Mucosa of stomach (tissue), 1 donor: Measurements from ENCODE around the gene GPR87.

Experiments
- H3K27me3 ChIP-seq: one replicate; pipeline ENCODE4 v1.7.0; 2013; ENCODE audit warnings: mild to moderate bottlenecking, low read length; ENCODE audit not compliant: control insufficient read depth, insufficient read depth
- H3K36me3 ChIP-seq: one replicate; pipeline ENCODE4 v1.7.0; 2013; ENCODE audit warnings: low read length; ENCODE audit not compliant: control insufficient read depth, insufficient read depth
- H3K4me1 ChIP-seq: one replicate; pipeline ENCODE4 v1.7.0; 2013; ENCODE audit warnings: mild to moderate bottlenecking, low read length; ENCODE audit not compliant: control insufficient read depth, insufficient read depth
- H3K4me3 ChIP-seq: one replicate; pipeline ENCODE4 v1.7.0; 2013; ENCODE audit warnings: low read length
- H3K9ac ChIP-seq: one replicate; pipeline ENCODE4 v1.7.0; 2013; ENCODE audit warnings: mild to moderate bottlenecking, low read length, moderate library complexity
- H3K9me3 ChIP-seq: one replicate; pipeline ENCODE4 v1.7.0; 2013; ENCODE audit warnings: mild to moderate bottlenecking, low read length, moderate library complexity; ENCODE audit not compliant: control insufficient read depth
- donor health status: Pancreatic carcinoma.

GPR87 gene

GRCh38 chr3:151299006-151299405 lies 17.6 kb downstream of the GPR87 start:
- Histone ChIP-seq H3K27me3 (no peaks in the 10 kb centered on the region), H3K36me3 (no peaks in the 10 kb centered on the region), H3K9me3 (no peaks in the 10 kb centered on the region), H3K9ac (no peak overlapping the region), H3K4me3 (no peak overlapping the region), H3K4me1 (no peaks in the 10 kb centered on the region)

- Histone ChIP-seq H3K36me3 (no peaks in the 10 kb centered on the region), H3K9ac (no peak overlapping the region), H3K4me3 (no peak overlapping the region), H3K9me3 (no peaks in the 10 kb centered on the region), H3K27me3 (no peaks in the 10 kb centered on the region), H3K4me1 (no peaks in the 10 kb centered on the region)
These were observed 19.2 kb downstream of the GPR87 start for GRCh38 chr3:151297429-151297828.

GRCh38 chr3:151296226-151296625 lies 20.4 kb downstream of the GPR87 start:
- no peak overlapping the region for H3K9ac ChIP-seq
- no peaks in the 10 kb centered on the region for H3K36me3 ChIP-seq
- H3K4me1 ChIP-seq = no peaks in the 10 kb centered on the region
- H3K9me3 ChIP-seq = no peaks in the 10 kb centered on the region
- H3K4me3 ChIP-seq = no peak overlapping the region
- no peaks in the 10 kb centered on the region for H3K27me3 ChIP-seq

- H3K9me3 ChIP-seq = no peaks in the 10 kb centered on the region
- H3K4me3 ChIP-seq = no peak overlapping the region
- no peaks in the 10 kb centered on the region for H3K4me1 ChIP-seq
- no peak overlapping the region for H3K9ac ChIP-seq
- H3K36me3 ChIP-seq = no peaks in the 10 kb centered on the region
- H3K27me3 ChIP-seq = no peaks in the 10 kb centered on the region
These were observed 23.5 kb downstream of the GPR87 start for GRCh38 chr3:151293127-151293526.

GRCh38 chr3:151290673-151291072 lies 25.9 kb downstream of the GPR87 start:
- H3K9me3 ChIP-seq = no peaks in the 10 kb centered on the region
- H3K36me3 ChIP-seq = no peaks in the 10 kb centered on the region
- no peaks in the 10 kb centered on the region for H3K4me1 ChIP-seq
- no peaks in the 10 kb centered on the region for H3K27me3 ChIP-seq
- no peak overlapping the region for H3K4me3 ChIP-seq
- H3K9ac ChIP-seq = no peak overlapping the region

- Histone ChIP-seq H3K9ac (no peak overlapping the region), H3K4me1 (peaks cover under 1% of the 10 kb centered on the region)
These were observed 27.2 kb downstream of the GPR87 start for GRCh38 chr3:151289445-151289844.

GRCh38 chr3:151285940-151286339 lies 30.7 kb downstream of the GPR87 start:
- no peak overlapping the region for H3K4me3 ChIP-seq
- no peak overlapping the region for H3K9ac ChIP-seq
- H3K4me1 ChIP-seq = peaks cover 14% of the 10 kb centered on the region
- H3K9me3 ChIP-seq = no peaks in the 10 kb centered on the region
- no peaks in the 10 kb centered on the region for H3K27me3 ChIP-seq
- H3K36me3 ChIP-seq = no peaks in the 10 kb centered on the region

More at GRCh38 chr3:151289445-151289844, 27.2 kb downstream of the GPR87 start:
- no peaks in the 10 kb centered on the region for H3K36me3 ChIP-seq
- no peaks in the 10 kb centered on the region for H3K9me3 ChIP-seq
- no peaks in the 10 kb centered on the region for H3K27me3 ChIP-seq
- no peak overlapping the region for H3K4me3 ChIP-seq

- Histone ChIP-seq H3K4me1 (peaks cover 14% of the 10 kb centered on the region), H3K9ac (no peak overlapping the region), H3K4me3 (no peak overlapping the region), H3K27me3 (no peaks in the 10 kb centered on the region), H3K36me3 (no peaks in the 10 kb centered on the region), H3K9me3 (no peaks in the 10 kb centered on the region)
These were observed 32.6 kb downstream of the GPR87 start for GRCh38 chr3:151283907-151284461.

GRCh38 chr3:151283387-151283786 lies 33.2 kb downstream of the GPR87 start:
- Histone ChIP-seq H3K27me3 (no peaks in the 10 kb centered on the region), H3K9ac (peak overlapping the region; percentile 7), H3K9me3 (no peaks in the 10 kb centered on the region), H3K36me3 (no peaks in the 10 kb centered on the region), H3K4me1 (peaks cover 14% of the 10 kb centered on the region), H3K4me3 (no peak overlapping the region)

GRCh38 chr3:151282921-151283320 lies 33.7 kb downstream of the GPR87 start:
- H3K4me1 ChIP-seq = peaks cover 14% of the 10 kb centered on the region
- H3K27me3 ChIP-seq = no peaks in the 10 kb centered on the region
- H3K9ac ChIP-seq = no peak overlapping the region
- H3K36me3 ChIP-seq = no peaks in the 10 kb centered on the region
- no peaks in the 10 kb centered on the region for H3K9me3 ChIP-seq
- no peak overlapping the region for H3K4me3 ChIP-seq

- peaks cover 14% of the 10 kb centered on the region for H3K4me1 ChIP-seq
- H3K4me3 ChIP-seq = no peak overlapping the region
- no peaks in the 10 kb centered on the region for H3K36me3 ChIP-seq
- no peaks in the 10 kb centered on the region for H3K9me3 ChIP-seq
- no peak overlapping the region for H3K9ac ChIP-seq
- no peaks in the 10 kb centered on the region for H3K27me3 ChIP-seq
These were observed 34.8 kb downstream of the GPR87 start for GRCh38 chr3:151281671-151282324.

GRCh38 chr3:151278230-151278629 lies 38.4 kb downstream of the GPR87 start, which contains the start of gene P2RY14:
P2RY14 (minus strand) TSS chr3:151278542; CDS start chr3:151214316, 64,226 bp downstream.
- Histone ChIP-seq H3K27me3 (no peaks in the 10 kb centered on the region), H3K9ac (peak within 1 kb of the TSS; percentile 33), H3K4me3 (no peak within 1 kb of the TSS), H3K9me3 (no peaks in the 10 kb centered on the region), H3K4me1 (peaks cover 3% of the 10 kb centered on the region), H3K36me3 (no peaks in the 10 kb centered on the region)
